Activated CD8-positive, alpha-beta memory T cell treated with anti-CD3 and anti-CD28 coated beads for 36 hours (primary cell): ENCODE results near the gene ATP5F1B. TPM values are rescaled to one million over a fixed set of nuclear protein-coding genes. Genes with fewer than 3 reads are reported as not detected.
"Not testable (repeated sequence)": the region's sequence is repeated elsewhere in the genome, so short reads cannot be mapped to it uniquely, and the experiment has no call there.

ENCODE experiments used
- CTCF ChIA-PET: fragments of 350-600 bp; sonication (Branson Sonifier 250); formaldehyde crosslinking; loops from one replicate; lab custom pipeline; 2021; ENCODE audit warnings: antibody characterized with exemption; lab: Charles Lee
- POLR2A ChIA-PET: fragments of 350-600 bp; sonication (Branson Sonifier 250); formaldehyde crosslinking; loops from one replicate; lab custom pipeline; 2021; ENCODE audit warnings: antibody characterized with exemption; lab: Charles Lee
- total RNA-seq, 2 experiments: library from RNA; stranded (reverse); gene quantifications; one replicate each; pipeline ENCODE4 v1.2.3, GENCODE V29; 2021

Gene ATP5F1B
- total RNA-seq, 2 experiments from 2014 or later, result 953 to 972 TPM

DNA sequence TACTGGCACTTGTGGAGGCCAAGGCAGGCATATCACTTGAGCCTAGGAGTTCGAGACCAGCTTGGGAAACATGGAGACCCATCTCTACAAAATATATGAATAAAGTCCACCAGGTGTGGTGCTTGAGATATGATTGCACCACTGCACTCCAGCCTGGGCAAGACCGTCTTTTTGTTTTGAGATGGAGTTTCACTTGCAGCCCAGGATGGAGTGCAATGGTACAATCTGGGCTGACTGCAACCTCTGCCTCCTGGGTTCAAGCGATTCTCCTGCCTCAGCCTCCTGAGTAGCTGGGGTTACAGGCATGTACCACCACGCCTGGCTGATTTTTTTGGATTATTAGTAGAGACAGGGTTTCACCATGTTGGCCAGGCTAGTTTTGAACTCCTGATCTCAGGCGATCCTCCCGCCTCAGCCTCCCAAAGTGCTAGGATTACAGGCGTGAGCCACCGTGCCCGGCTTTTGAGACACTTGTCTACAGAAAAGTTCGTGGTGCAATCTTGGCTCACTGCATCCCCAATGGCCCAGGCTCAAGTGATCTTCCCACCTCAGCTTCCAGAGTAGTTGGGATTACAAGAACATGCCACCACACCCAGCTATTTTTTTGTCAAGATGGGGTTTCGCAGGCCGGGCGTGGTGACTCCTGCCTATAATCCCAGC, 16.3 kb upstream of the ATP5F1B start:
- CTCF ChIA-PET, result interaction anchor here (1.0 kb wide), 1 partner anchor 25 kb away, joined by 5 read pairs; no protein-coding TSS in a partner anchor
- POLR2A ChIA-PET, result interaction anchor here (0.7 to 1.0 kb wide), 3 partner anchors 8 to 17 kb away, joined by 3 to 14 read pairs (median 3); no protein-coding TSS in a partner anchor

GRCh38 chr12:56661560-56661959, 15.8 kb upstream of the ATP5F1B start:
- CTCF ChIA-PET, result no interaction called here
- POLR2A ChIA-PET, result interaction anchor here (0.7 to 1.0 kb wide), 3 partner anchors 9 to 96 kb away, joined by 3 to 4 read pairs (median 3); no protein-coding TSS in a partner anchor

- ChIA-PET CTCF (interaction anchor here (0.9 to 2.1 kb wide), 3 partner anchors 10 to 22 kb away, joined by 3 to 5 read pairs (median 4); no protein-coding TSS in a partner anchor), POLR2A (interaction anchor here (0.7 to 1.5 kb wide), 4 partner anchors 9 to 26 kb away, joined by 3 to 7 read pairs (median 3); no protein-coding TSS in a partner anchor)
These were observed 13.1 kb upstream of the ATP5F1B start for GRCh38 chr12:56658921-56659320.

DNA sequence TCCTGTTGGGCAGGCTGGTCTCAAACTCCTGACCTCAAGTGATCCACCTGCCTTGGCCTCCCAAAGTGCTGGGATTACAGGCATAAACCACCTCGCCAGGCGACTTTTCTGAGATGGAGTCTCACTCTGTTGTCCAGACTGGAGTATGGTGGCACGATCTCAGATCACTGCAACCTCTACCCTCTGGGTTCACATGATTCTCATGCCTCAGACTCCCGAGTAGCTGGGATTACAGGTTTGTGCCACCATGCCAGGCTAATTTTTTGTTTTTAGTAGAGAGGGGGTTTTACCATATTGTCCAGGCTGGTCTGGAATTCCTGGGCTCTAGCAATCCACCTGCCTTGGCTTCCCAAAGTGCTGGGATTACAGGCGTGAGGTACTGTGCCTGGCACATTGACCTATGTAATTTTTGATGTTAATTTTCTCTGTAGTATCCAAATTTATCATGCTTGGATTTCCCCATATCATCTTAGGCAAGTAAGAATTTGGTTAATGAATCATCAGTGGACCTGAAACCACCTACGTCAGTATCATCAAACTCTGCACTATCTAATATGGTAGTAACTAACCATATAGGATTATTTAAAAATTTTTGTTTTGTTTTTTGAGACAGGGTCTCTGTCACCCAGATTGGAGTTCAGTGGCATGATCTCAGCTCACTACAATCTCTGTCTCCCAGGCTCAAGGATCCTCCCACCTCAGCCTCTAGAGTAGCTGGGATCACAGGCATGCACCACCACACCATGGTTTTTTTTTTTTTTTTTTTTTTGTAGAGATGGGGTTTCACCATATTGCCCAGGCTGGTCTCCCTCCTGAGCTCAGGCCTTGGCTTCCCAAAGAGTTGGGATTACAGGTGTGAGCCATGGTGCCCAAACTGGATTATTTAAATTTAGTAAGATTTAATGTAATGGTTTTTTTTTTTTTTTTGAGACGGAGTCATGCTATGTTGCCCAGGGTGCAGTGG, 11.9 kb upstream of the ATP5F1B start:
- CTCF ChIA-PET, result interaction anchor here (0.7 to 2.1 kb wide), 4 partner anchors 11 to 31 kb away, joined by 3 to 8 read pairs (median 4); no protein-coding TSS in a partner anchor
- POLR2A ChIA-PET, result interaction anchor here (0.6 to 1.5 kb wide), 9 partner anchors 8 to 684 kb away, joined by 3 to 8 read pairs (median 3); no protein-coding TSS in a partner anchor

DNA sequence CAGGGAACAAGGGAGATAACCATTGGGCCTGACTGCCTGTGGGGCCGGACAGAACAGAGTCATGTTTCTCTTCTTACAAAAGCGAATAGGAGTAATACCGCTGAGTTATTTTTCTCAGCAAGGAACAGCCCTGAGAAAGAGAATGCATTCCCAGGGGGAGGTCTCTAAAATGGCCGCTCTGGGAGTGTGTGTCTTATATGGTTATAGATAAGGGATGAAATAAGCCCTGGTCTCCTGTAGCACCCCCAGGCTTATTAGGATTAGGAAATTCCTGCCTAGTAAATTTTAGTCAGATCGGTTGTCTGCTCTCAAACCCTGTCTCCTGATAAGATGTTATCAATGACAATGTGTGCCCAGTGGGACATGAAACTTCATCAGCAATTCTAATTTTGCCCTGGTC, 8.0 kb upstream of the ATP5F1B start:
- POLR2A ChIA-PET, CTCF ChIA-PET: not testable (repeated sequence)

- CTCF ChIA-PET, POLR2A ChIA-PET: not testable (repeated sequence)
These were observed 2.2 kb upstream of the ATP5F1B start for GRCh38 chr12:56648023-56648422.

- CTCF ChIA-PET, result interaction anchor here (0.9 to 3.6 kb wide), 2 partner anchors 10 to 131 kb away, joined by 3 to 21 read pairs; no protein-coding TSS in a partner anchor
- POLR2A ChIA-PET, result interaction anchor here (0.9 to 2.6 kb wide), 8 partner anchors 10 to 329 kb away, joined by 3 to 36 read pairs (median 10); partner anchors contain the start of genes BAZ2A, NACA and PTGES3
These were observed 525 bp downstream of the ATP5F1B start for GRCh38 chr12:56645201-56645716.

- ChIA-PET POLR2A (interaction anchor here (1.3 to 2.6 kb wide), 5 partner anchors 9 to 43 kb away, joined by 3 to 36 read pairs (median 15); partner anchors contain the start of genes BAZ2A and PTGES3), CTCF (interaction anchor here (0.5 to 3.6 kb wide), 2 partner anchors 9 to 38 kb away, joined by 3 to 21 read pairs; no protein-coding TSS in a partner anchor)
These were observed 1.1 kb downstream of the ATP5F1B start for GRCh38 chr12:56644654-56645053.

DNA sequence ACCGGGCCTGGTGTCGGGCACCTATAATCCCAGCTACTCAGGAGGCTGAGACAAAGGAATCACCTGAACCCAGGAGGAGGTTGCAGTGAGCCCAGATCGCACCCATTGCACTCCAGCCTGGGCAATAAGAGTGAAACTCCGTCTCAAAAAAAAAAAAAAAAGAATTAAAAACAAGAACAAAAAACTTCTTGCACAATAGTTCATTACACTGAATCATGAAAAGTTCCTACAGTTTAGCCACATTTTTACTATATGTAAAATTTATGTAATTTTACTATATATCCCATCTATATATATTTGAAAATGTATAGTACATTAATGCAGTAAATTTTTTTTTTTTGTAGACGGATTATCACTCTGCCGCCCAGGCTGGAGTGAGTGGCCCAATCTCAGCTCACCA, 4.6 kb downstream of the ATP5F1B start:
- POLR2A ChIA-PET, result interaction anchor here (0.6 to 0.7 kb wide), 2 partner anchors 42 to 108 kb away, joined by 3 to 6 read pairs; no protein-coding TSS in a partner anchor

DNA sequence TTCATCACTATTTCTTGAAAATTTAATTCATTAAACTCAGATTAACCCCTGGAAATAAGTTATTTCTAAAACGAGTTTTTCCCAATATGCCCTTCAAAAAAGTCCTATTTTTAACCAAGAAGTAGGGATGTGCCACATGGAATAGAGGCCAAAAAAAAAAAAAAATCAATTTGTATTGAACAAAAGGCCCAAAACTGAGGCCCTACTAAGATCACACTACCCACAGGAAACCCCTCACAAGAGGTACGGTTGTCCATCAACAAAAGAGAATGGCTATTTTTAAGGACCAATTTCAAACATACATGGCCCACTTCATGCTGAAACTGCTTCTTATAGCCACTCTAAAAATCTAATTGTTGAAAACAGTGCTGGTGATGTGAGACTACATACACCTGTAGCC, 8.2 kb downstream of the ATP5F1B start:
- ChIA-PET POLR2A (no interaction called here), CTCF (no interaction called here)

More for the DNA sequence above, 4.6 kb downstream of the ATP5F1B start:
- CTCF ChIA-PET, result no interaction called here

- ChIA-PET POLR2A (interaction anchor here (0.5 to 3.2 kb wide), 7 partner anchors 9 to 98 kb away, joined by 3 to 25 read pairs (median 5); partner anchors contain the start of genes ATP5F1B, NACA and PTGES3), CTCF (interaction anchor here (0.8 to 3.7 kb wide), 16 partner anchors 9 to 447 kb away, joined by 3 to 21 read pairs (median 4); partner anchors contain the start of genes ATP5F1B, PTGES3, RBMS2 and SMARCC2)
These were observed 8.9 kb downstream of the ATP5F1B start for GRCh38 chr12:56636675-56637540.

DNA sequence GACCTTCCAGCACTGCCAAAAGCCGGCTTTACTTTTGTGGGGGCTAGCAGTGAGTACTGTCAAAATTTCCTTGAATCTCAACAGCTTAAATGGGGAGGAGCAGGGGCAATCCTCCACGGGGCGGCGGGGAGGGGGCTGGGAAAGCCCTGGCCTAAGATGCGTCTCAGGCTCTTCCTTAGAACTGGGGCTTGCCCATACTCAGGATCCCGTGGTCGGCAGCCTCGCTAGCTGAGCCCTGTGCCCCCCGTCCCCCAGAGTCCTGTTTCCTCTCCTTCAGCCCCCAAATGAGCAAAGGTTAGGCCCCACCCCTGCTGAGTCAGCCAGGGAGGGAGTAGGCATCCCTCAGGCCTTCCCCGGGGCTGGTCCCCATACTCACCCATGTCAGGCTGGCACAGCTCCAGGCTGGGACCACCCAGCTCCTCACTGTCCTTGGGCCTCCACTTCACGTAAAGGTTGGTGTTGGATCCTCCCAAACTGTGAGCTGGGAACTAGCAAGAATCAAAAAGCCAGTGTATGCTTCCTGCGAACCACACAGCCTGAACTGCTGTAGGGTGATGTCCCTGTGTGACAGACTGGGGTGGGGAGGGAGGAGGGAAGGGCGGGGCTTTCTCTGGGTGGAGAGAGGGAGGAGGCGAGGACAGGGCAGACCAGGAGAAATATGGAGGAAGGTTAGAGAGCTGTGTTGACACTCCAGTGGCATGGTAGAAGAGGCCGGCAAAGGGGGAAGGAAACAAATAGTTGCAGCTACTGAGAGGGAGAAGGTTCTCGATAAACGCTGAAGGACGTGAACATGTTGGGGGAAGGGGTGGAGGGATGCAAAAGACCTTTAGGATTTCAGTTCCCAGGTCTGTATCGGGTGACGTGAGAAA, 9.7 kb downstream of the ATP5F1B start:
- ChIA-PET POLR2A (interaction anchor here (0.6 to 3.2 kb wide), 10 partner anchors 10 to 90 kb away, joined by 3 to 25 read pairs (median 5); partner anchors contain the start of genes ATP5F1B, NACA and PTGES3), CTCF (interaction anchor here (0.8 to 3.7 kb wide), 16 partner anchors 10 to 446 kb away, joined by 3 to 21 read pairs (median 4); partner anchors contain the start of genes ATP5F1B, PTGES3, RBMS2 and SMARCC2)

GRCh38 chr12:56634837-56635791, 10.7 kb downstream of the ATP5F1B start:
- POLR2A ChIA-PET, result interaction anchor here (0.6 to 3.2 kb wide), 6 partner anchors 10 to 90 kb away, joined by 3 to 25 read pairs (median 4); partner anchors contain the start of genes ATP5F1B and PTGES3
- CTCF ChIA-PET, result interaction anchor here (1.0 to 3.7 kb wide), 7 partner anchors 10 to 114 kb away, joined by 4 to 21 read pairs (median 9); partner anchors contain the start of genes ATP5F1B, PTGES3 and RBMS2

GRCh38 chr12:56634242-56634836, 11.4 kb downstream of the ATP5F1B start:
- CTCF ChIA-PET, result interaction anchor here (0.5 to 3.7 kb wide), 4 partner anchors 11 to 387 kb away, joined by 3 to 21 read pairs (median 13); partner anchors contain the start of genes ATP5F1B and PTGES3
- POLR2A ChIA-PET, result interaction anchor here (1.4 to 3.2 kb wide), 2 partner anchors 11 to 54 kb away, joined by 5 to 25 read pairs; partner anchors contain the start of genes ATP5F1B and PTGES3
